DMS53 (cell line): Measurements from ENCODE around the gene FAHD1.
"Not testable (repeated sequence)": the region's sequence is repeated elsewhere in the genome, so short reads cannot be mapped to it uniquely, and the experiment has no call there.

Experiments used
- DNase-seq: peaks from one replicate; lab custom pipeline; 2025; lab: John Stamatoyannopoulos, UW

FAHD1 gene

DNA sequence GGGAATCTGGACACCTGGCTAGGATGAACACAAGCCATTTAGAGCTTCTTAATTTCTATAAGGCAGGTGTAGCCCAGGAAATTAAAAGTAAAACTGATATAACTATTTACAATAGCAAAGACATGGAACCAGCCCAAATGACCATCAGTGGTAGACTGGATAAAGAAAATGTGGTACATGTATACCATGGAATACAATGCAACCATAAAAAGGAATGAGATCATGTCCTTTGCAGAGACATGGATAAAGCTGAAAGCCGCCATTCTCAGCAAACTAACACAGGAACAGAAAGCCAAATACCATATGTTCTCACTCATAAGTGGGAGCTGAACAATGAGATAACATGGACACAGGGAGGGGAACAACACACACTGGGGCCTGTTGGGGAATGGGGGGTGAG is 19.4 kb downstream of the FAHD1 start:
- no peak for DNase-seq

DNA sequence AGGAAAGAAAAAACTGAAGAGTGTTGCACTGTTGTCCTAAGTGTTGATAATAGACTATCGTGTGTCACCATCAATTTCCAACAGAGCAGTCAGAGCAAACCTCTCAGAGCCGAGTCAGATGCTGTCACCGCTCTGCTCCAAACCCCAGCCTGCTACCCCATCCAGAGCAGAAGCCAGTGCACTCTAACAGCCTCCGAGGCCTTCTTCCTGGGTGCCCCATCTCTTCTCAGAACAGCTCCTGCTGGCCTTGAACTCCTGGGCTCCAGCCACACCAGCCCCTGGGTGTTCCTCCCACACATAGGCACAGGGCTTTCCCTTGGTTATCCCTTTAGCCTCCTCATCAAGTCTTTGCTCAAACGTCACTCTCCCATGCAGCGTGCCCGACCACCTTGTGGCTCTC is 24.0 kb downstream of the FAHD1 start:
- no peak for DNase-seq

DNA sequence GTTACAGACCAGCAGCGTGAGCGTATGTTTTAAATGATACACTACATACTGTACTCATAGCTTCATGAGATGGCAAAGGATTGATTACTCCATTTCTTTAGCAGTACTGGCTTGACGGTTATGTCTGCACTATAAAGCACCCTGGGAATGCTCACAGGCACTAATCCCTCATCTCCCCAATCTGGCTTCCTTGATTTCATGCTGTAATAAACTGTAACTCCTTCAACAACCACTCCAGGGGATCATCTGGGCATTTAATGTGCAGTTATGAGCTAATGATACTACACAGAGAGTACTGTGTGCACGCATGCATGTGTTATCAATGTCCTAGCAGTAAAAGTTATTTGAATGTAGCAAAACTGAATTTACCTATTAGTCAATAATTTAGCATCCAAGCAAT is 24.8 kb downstream of the FAHD1 start:
- DNase-seq: no peak

DNA sequence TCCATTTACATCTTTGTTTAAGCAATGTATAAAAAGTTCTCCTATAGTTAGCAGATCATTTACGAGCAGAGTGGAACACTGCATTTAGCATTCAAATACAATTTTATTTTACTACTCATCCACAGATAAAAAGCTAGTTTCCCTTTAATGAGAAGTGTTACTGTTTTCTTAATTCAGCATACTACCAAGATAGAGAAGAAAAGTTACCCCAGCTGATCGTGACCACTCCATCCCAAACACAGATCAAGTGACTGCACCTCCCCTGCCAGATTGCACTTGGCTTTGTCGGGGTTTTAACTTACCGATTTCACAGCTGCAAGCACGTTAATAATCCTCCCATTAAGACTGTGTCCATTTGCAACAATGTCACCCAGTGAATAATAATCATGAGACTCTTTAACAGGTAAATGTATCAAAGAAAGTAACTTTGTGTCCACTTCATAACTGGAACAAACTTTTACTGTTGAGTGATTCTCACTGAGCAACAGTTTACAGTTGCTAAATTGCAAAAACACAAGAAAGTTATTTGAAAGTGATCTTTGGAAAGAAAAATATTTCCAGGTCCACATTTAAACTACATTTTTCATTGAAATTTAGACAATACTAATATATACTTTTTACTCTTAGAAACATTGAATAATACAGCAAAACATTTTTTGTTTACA is 30.6 kb downstream of the FAHD1 start:
- no peak for DNase-seq

DNA sequence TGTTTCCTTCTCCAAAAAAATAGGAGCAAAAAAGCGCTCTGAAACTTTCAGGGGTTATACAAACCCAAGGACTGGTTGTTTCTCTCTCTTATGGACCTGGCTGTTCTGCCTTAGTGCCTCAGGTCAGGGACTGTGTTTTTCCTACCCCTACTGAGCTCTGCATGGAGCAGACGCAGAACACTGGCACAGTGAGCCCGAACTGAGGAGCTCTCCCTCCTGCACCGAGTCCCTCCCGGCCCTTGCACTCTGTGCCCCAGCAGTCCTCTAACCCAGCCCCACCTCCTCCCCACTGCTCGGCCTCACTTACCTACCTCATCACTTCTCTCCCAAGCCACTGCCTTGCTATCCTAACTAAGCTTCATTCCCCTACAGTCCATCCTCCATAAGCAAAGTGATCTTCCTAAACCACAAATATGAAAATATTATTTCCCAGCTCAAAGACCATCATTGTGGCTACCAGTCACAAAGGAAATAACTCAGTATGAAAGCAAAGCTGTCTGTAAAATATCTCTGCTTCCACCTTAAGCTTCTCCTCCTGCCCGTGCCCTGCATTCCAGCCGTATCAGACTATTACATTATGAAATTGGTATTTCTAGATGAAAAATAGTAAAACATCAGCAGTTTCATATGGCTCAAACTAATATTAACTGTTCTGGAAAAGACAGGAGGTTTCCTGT is 31.3 kb downstream of the FAHD1 start:
- DNase-seq: no peak

DNA sequence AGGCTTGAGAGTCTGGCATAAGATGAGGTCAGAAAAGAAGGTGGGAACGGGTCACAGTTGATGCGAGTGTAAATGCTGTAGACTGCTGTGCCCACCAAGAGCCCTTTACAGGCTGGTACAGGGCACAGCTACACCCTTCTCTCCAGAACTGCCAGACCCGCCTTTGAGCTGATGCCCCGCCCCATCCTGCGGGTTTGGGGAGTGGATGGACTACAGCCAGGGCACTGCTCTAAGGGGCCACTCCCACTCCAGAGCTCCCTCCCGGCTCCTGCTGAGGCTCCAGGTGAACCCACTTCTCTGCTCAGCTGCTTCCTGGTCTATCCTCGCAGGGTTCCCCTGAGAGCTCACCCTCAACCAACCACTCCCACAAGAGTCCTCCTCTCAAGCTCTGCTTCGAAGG is 32.6 kb downstream of the FAHD1 start:
- no peak for DNase-seq

DNA sequence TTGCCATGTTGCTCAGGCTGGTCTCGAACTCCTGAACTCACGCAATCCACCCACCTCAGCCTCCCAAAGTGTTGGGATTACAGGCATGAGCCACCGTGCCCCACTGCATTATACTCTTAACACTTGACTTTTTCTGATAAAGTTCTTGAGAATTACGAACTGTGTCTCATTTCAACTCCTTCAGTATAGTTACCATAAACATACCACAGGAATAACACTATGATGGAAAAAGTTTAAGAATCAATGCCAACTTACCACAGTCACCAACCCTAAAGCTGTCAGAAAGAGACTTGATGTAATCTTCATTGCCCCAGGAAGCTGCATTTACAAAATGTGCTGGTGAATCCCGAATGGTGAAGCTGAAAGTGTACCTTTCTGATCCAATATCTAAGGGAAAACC is 34.7 kb downstream of the FAHD1 start:
- no peak for DNase-seq

DNA sequence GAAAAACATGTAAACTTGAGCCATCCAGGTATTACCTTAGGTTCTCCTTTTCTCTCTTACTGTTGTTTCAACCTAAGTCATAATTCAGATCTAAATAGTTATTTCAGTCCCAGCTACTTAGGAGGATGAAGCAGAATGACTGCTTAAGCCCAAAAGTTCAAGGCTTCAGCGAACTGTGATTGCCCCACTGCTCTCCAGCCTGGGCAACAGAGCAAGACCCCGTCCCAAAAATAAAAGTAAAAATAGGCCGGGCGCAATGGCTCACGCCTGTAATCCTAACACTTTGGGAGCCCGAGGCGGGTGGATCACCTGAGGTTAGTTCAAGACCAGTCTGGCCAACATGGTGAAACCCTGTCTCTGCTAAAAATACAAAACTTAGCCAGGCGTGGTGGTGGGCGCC is 35.4 kb downstream of the FAHD1 start:
- DNase-seq: no peak

DNA sequence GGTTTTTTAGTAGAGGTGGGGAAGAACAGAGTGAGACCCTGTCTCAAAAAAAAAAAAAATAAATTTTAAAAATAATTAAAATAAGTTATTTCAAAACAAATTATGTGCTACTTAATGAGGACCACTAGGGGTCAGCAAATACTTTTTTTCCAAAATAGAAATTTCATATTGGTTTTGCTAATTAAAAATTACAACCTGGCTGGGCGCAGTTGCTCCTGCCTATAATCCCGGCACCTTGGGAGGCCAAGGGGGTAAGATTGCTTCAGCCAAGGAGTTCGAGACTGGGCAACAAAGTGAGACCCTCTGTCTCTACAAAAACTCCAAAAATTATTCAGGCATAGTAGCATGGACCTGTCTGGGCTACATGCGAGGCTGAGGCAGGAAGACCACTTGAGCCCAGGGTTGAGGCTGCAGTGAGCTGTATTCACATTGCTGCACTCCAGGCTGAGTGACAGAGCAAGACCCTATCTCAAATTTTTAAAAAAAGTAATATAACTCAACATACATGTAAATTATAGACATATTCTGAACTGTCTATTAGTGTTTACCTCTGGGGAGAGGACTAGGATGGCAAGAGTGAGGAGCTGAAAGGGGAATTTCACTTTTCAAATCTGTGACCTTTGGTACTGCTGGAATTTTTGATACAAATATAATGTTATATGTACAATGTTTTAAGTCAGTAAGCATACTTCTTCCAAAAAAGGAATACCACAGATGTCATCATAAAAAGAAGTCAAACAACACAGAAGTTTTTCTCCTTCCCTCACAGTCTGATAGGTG is 36.9 kb downstream of the FAHD1 start:
- DNase-seq: peak; percentile 57

DNA sequence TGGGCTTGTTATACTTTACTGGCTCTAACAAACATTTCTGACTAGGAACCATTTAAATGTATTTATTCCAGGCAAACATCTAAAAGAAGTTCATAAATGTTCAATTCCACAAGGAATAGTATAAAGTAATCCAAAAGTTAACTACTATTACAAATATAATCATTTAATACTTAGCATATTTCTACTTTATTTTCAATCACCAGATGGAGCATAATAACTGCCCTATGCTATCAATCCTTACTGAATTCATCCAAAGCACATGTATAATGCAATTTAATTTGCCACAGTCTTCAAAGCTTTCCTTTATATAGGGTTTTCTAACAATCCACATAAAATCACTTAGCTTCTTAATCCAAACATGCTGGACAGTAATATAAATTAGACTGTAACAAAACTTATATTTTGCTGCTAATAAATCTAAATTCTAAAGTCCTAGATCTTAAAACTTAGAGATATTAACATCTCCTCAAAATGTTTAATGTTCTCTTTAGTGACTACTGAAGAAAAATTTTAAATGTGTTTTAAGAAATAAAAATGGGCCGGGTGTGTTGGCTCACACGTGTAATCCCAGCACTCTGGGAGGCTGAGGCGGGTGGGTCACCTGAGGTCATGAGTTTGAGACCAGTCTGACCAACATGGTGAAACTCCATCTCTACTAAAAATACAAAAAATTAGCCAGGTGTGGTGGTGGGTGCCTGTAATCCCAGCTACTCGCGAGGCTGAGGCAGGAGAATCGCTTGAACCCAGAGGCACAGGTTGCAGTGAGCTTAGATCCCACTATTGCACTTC is 39.1 kb downstream of the FAHD1 start:
- no peak for DNase-seq

DNA sequence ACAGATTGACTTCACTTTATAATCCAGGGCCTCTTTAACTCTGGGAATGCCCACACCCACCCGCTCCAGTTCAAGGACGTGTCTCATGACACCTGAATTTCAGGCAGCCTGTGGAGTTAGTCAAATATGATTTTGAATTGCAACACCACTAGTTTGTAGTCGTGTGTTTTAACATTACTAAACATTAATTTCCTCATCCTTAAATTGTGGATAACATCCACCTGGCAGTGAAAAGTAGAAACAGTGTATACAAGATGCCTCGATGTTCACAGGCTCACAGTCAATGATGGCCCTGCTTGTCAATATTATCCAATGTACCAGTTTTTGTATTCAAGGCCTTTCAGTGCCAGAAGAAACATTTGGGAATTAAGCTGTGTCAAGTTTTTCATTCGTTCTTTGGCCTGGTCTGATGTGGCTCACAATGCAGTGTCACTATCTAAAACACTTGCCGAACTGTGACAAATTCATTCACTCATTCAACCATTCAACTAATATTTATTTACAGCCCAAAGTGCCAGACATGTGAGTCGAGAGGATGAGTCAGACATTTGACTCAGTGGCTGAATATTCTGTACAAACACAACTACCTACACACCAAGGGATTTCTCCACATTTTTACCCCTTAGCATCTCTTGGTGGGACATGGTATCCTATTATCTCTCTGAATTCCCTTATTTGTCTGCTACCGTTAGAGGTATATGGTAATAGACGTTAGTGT is 43.5 kb downstream of the FAHD1 start:
- peak; percentile 92 for DNase-seq

DNA sequence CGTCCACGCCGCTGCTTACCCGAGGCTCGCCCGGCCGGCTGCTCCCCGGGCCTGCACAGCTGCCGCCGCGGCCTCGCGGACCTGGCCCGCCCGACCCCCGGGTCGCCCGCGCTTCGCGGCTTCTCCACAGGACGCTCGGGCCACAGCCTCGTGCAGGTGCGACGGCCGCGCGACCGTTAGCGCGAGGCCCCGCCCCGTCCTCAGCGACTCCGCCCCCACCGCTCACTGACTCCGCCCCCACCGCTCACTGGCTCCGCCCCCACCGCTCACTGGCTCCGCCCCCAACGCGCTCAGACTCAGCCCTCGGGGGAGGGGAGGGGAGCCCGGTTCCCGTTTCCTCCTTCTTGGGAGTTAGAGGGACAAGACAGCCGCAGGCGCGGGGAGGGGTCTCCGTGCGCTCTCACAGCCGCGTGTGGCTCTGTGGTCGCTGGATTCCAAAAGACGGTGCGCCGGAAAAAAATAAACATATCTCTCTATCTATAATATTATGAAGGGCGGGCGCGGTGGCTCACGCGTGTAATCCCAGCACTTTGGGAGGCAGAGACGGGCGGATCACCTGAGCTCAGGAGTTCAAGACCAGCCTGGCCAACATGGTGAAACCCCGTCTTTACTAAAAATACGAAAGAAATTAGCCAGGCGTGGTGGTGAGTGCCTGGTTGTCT is 45.1 kb downstream of the FAHD1 start, which contains the start of gene MEIOB:
MEIOB (minus strand) TSS at position 191 of the 662 bp plus-strand sequence. CDS start 3,989 bp downstream, outside the sequence.
- no peak for DNase-seq

DNA sequence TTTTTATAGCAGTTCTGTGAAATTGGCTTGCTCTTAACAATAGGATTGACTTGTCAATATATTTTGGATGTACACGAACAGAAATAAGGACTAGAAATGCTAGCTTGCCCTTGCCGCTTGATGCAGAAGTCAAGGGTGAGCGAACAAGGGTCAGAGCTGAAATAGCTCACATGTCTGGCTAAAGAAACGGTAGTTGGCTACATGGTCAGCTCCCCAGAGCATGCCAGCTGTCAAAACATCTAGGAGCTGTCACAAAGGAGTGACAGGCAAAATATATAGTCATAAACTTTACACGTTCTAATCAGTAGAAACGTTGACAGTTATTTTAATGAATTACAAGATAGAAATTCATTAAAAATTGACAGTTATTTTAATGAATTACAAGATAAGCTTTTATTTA is 47.8 kb downstream of the FAHD1 start:
- DNase-seq: no peak

DNA sequence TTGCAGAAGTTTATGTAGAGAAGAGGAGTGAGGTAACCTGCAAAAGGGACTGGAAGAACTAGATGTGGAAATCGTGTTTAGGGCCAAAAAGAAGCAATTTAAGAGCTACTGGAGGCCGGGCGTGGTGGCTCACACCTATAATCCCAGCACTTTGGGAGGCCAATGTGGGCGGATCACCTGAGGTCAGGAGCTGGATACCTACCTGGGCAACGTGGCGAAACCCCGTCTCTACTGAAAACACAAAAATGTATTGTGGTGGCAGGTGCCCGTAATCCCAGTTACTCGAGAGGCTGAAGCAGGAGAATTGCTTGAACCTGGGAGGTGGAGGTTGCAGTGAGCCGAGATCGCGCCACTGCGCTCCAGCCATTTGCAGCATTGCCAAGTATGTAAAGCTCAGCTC is 49.1 kb downstream of the FAHD1 start:
- DNase-seq: not testable (repeated sequence)

DNA sequence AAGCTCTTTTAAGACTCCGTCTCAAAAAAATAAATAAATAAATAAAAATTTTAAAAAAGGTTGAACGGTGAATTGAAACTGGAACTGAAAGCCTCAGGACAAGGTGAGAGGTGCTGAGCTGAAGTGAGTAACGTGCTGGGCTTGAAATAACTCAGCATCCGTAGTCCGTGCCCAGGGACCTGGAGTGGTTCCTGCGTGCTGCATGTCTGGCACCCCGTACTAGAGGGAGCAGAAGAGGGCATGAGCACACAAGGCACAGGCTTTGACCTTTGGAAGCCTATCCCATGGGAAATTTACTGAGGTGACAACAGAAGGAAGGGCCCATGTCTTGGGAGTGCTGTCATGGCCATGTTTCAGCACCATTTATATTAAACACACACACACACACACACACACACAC is 49.5 kb downstream of the FAHD1 start:
- DNase-seq: no peak

DNA sequence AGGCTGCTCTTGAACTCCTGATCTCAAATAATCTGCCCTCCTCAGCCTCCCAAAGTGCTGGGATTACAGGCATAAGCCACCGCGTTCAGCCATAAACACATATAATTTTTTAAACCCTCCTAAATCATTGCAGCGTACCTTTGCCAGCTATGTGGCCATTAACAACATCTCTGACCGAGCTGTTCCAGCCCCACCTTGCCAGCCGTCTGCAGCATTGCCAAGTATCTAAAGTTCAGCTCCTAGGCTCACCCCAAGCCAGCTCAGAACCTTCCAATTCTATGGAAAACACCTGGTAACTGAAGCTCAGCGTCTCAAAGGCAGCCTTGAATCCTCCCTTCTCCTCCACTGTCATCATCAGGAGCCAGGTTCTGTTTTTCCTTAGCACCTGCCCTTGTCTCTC is 50.1 kb downstream of the FAHD1 start:
- no peak for DNase-seq

DNA sequence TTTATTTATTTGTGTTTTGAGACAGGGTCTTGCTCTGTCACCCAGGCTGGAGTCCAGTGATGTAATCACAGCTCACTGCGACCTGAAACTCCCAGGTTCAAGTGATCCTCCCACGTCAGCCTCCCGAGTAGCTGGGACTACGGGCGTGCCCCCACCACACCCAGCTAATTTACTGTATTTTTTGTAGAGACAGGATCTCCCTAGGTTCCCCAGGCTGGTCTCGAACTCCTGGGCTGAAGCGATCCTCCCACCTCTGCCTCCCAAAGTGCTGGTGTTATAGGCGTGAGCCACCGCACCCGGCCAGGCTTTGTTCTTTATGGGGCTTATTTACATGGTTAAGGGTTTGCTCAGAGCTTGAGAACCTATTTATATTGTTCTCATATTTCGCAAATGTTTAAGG is 50.8 kb downstream of the FAHD1 start:
- DNase-seq: peak; percentile 84

DNA sequence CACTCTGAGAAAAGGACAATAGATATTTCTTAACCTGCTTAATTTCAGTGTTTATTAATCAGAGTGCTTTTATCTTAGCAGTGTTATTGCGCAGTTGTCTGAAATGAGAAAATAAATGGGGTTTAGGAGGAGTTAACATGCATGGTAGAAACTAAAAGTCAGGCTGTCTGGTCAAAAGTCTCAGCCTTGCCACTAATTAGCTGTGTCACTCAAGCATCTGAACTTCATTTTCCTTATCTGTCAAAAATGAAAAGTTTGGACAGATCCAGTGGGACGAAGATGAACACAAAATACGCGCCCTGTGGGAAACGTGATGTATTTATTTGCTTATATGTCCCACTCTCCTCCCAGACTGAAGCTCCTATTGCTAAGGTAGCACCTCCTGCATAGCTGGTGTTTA is 51.2 kb downstream of the FAHD1 start:
- no peak for DNase-seq
